SK-N-SH (cell line): ENCODE measurements around the gene ODF2L. TPM values are rescaled to one million over a fixed set of nuclear protein-coding genes. Genes with fewer than 3 reads are reported as not detected.

ENCODE experiments used
- CTCF ChIA-PET: fragments of 300-600, 350-600 bp; formaldehyde crosslinking; extraction: SDS; loops from one replicate; lab custom pipeline; 2021; lab: Yijun Ruan, JAX
- POLR2A ChIA-PET: fragments of 350-600 bp; sonication (Branson Sonifier 250); formaldehyde crosslinking; extraction: SDS; loops from one replicate; lab custom pipeline; 2020; ENCODE audit warnings: antibody characterized with exemption, inconsistent platforms; lab: Yijun Ruan, JAX
- DNase-seq: peaks from one replicate; pipeline ENCODE4 v3.0.0; 2012
- H2AFZ ChIP-seq: fragments of 200-600 bp; sonication (generic); 2 replicates; pipeline ENCODE4 v1.8.1; 2016; ENCODE audit warnings: antibody characterized with exemption, mild to moderate bottlenecking, low read depth
- H3F3A ChIP-seq: fragments of 200-600 bp; sonication (generic); replicated peaks from 2 replicates; pipeline ENCODE3; 2016; ENCODE audit warnings: antibody characterized with exemption, mild to moderate bottlenecking; ENCODE audit not compliant: insufficient read depth
- H3K27ac ChIP-seq, 2 experiments: fragments of 200-500 bp in 1 of 2; fragments of 200-600 bp in 1 of 2; sonication (Bioruptor generic) in 1 of 2; sonication (generic), shearing (Covaris generic) in 1 of 2; 2 replicates each; pipeline versions ENCODE4 v1.5.1 to v1.6.1; 2014 to 2016; ENCODE audit warnings: low read depth in 2 of 2, inconsistent platforms in 1 of 2, low read length in 1 of 2, mild to moderate bottlenecking in 1 of 2, mixed read lengths in 1 of 2
- H3K27me3 ChIP-seq: fragments of 200-600 bp; sonication (generic), shearing (Covaris generic); 2 replicates; pipeline ENCODE4 v1.6.1; 2016; ENCODE audit warnings: mixed run types; ENCODE audit not compliant: insufficient read depth
- H3K36me3 ChIP-seq, 2 experiments: fragments of 200-500 bp in 1 of 2; fragments of 200-600 bp in 1 of 2; sonication (Bioruptor generic) in 1 of 2; sonication (generic) in 1 of 2; replicated peaks in 1 of 2; 2 replicates each; pipeline versions ENCODE3 to v1.5.1; 2014 to 2016; ENCODE audit warnings: low read length in 1 of 2, mild to moderate bottlenecking in 1 of 2; ENCODE audit not compliant: insufficient read depth in 2 of 2, control insufficient read depth in 1 of 2
- H3K4me1 ChIP-seq, 2 experiments: fragments of 200-500 bp in 1 of 2; fragments of 200-600 bp in 1 of 2; sonication (Bioruptor generic) in 1 of 2; sonication (generic), shearing (Covaris generic) in 1 of 2; 2 replicates each; pipeline versions ENCODE4 v1.5.1 to v1.6.1; 2014 to 2016; ENCODE audit warnings: low read depth in 1 of 2, low read length in 1 of 2, mixed run types in 1 of 2; ENCODE audit not compliant: insufficient read depth in 2 of 2, control insufficient read depth in 1 of 2
- H3K4me2 ChIP-seq: fragments of 200-600 bp; sonication (generic), shearing (Covaris generic); 2 replicates; pipeline ENCODE4 v1.6.1; 2017; ENCODE audit warnings: mixed run types
- H3K4me3 ChIP-seq, 2 experiments: fragments of 200-500 bp in 1 of 2; fragments of 200-600 bp in 1 of 2; sonication (Bioruptor generic) in 1 of 2; sonication (generic), shearing (Covaris generic) in 1 of 2; 2 replicates each; pipeline versions ENCODE4 v1.5.1 to v1.8.1; 2014 to 2016; ENCODE audit warnings: low read depth in 2 of 2, inconsistent platforms in 1 of 2, low read length in 1 of 2, mild to moderate bottlenecking in 1 of 2, mixed read lengths in 1 of 2, moderate library complexity in 1 of 2
- H3K79me2 ChIP-seq: fragments of 200-600 bp; sonication (generic); 2 replicates; pipeline ENCODE4 v1.8.1; 2017; ENCODE audit warnings: mild to moderate bottlenecking; ENCODE audit not compliant: insufficient read depth
- H3K9ac ChIP-seq: fragments of 200-600 bp; sonication (generic); 2 replicates; pipeline ENCODE4 v1.6.1; 2017; ENCODE audit warnings: mixed run types
- H3K9me2 ChIP-seq: fragments of 200-600 bp; sonication (generic); 2 replicates; pipeline ENCODE4 v1.6.1; 2017; ENCODE audit warnings: mixed run types
- H3K9me3 ChIP-seq: fragments of 200-600 bp; sonication (generic); 2 replicates; pipeline ENCODE4 v1.6.1; 2017; ENCODE audit warnings: mixed run types, mild to moderate bottlenecking, moderate library complexity
- H4K20me1 ChIP-seq: fragments of 200-600 bp; sonication (generic); 2 replicates; pipeline ENCODE4 v1.6.1; 2017; ENCODE audit warnings: mild to moderate bottlenecking, mixed run types; ENCODE audit not compliant: insufficient read depth
- ELF1 ChIP-seq: IDR thresholded peaks from 2 replicates; pipeline ENCODE4 v1.4.0; 2012
- EP300 ChIP-seq, 2 experiments: IDR thresholded peaks; 2 replicates each; pipeline versions ENCODE4 v1.4.0 to v1.6.1; 2012; ENCODE audit warnings: borderline replicate concordance in 1 of 2, low read depth in 1 of 2, low read length in 1 of 2
- EZH2phosphoT487 ChIP-seq: fragments of 200-600 bp; sonication (generic); IDR thresholded peaks from 2 replicates; pipeline ENCODE4 v1.6.1; 2017; ENCODE audit warnings: low read depth, mixed run types, mild to moderate bottlenecking, antibody characterized with exemption, moderate library complexity, borderline replicate concordance
- FOXJ3 ChIP-seq: sonication (generic); formaldehyde crosslinking; IDR thresholded peaks from 2 replicates; pipeline ENCODE4 v1.5.1; 2020; ENCODE audit warnings: mild to moderate bottlenecking, missing genetic modification reagents
- FOXM1 ChIP-seq: IDR thresholded peaks from 2 replicates; pipeline ENCODE4 v1.4.0; 2012; ENCODE audit warnings: low read depth, mild to moderate bottlenecking
- IRF3 ChIP-seq: fragments of 150-350 bp; IDR thresholded peaks from 2 replicates; pipeline ENCODE4 v1.6.1; 2016; ENCODE audit warnings: mild to moderate bottlenecking, low read depth, low read length
- MXI1 ChIP-seq: IDR thresholded peaks from 2 replicates; pipeline ENCODE4 v1.6.1; 2012; ENCODE audit warnings: mild to moderate bottlenecking, low read depth, low read length, improper control_type of control experiment
- NFIC ChIP-seq: IDR thresholded peaks from 2 replicates; pipeline ENCODE4 v1.4.0; 2012; ENCODE audit warnings: borderline replicate concordance
- NRF1 ChIP-seq: IDR thresholded peaks from 2 replicates; pipeline ENCODE4 v1.6.1; 2012; ENCODE audit warnings: low read depth, mild to moderate bottlenecking, low read length
- POLR2AphosphoS5 ChIP-seq: IDR thresholded peaks from 2 replicates; pipeline ENCODE4 v1.6.1; 2012; ENCODE audit warnings: low read depth, low read length
- RAD21 ChIP-seq: IDR thresholded peaks from 2 replicates; pipeline ENCODE4 v1.6.1; 2012; ENCODE audit warnings: mild to moderate bottlenecking, low read length
- REST ChIP-seq: IDR thresholded peaks from 2 replicates; pipeline ENCODE4 v1.6.1; 2012; ENCODE audit warnings: mild to moderate bottlenecking, low read depth, low read length, moderate library complexity
- RFX5 ChIP-seq: IDR thresholded peaks from 2 replicates; pipeline ENCODE4 v1.6.1; 2012; ENCODE audit warnings: mild to moderate bottlenecking, improper control_type of control experiment, low read length
- SIN3A ChIP-seq: IDR thresholded peaks from 2 replicates; pipeline ENCODE4 v1.6.1; 2012; ENCODE audit warnings: low read depth, mild to moderate bottlenecking, low read length, moderate library complexity, borderline replicate concordance
- TAF1 ChIP-seq: IDR thresholded peaks from 2 replicates; pipeline ENCODE4 v1.6.1; 2012; ENCODE audit warnings: low read depth, mild to moderate bottlenecking, low read length, moderate library complexity, borderline replicate concordance
- YY1 ChIP-seq: IDR thresholded peaks from 2 replicates; pipeline ENCODE4 v1.4.0; 2012; ENCODE audit warnings: low read depth, mild to moderate bottlenecking
- polyA plus RNA-seq, 3 experiments: library from polyadenylated mRNA; depleted of rRNA; stranded (reverse); fragments of >200 nt; gene quantifications; 2 replicates each; pipeline ENCODE4 v1.2.3, GENCODE V29; 2012
- TF ChIP-seq, protein P1 (sequence below): IDR thresholded peaks from 2 replicates; pipeline ENCODE4 v1.4.0; 2012; ENCODE audit warnings: low read depth, borderline replicate concordance

The ODF2L gene
- polyA plus RNA-seq, 1 of the 3 experiments (the other 2 are of a cell fraction): 5.3 TPM

DNA sequence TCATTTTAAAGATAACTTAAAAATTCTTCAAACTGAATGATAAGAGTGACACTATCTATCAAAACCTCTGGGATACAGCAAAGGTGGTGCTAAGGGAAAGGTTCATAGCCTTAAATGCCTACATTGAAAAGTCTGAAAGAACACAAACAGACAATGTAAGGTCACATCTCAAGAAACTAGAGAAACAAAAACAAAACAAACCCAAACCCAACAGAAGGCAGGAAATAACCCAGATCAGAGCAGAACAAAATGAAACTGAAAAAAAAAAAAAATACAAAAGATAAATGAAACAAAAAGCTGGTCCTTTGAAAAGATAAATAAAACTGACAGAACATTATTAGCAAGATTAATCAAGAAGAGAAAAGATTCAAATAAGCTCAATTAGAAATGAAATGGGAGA lies 6.8 kb downstream of the ODF2L start:
- no peak for TF ChIP-seq IRF3
- TF ChIP-seq, protein P1, sequence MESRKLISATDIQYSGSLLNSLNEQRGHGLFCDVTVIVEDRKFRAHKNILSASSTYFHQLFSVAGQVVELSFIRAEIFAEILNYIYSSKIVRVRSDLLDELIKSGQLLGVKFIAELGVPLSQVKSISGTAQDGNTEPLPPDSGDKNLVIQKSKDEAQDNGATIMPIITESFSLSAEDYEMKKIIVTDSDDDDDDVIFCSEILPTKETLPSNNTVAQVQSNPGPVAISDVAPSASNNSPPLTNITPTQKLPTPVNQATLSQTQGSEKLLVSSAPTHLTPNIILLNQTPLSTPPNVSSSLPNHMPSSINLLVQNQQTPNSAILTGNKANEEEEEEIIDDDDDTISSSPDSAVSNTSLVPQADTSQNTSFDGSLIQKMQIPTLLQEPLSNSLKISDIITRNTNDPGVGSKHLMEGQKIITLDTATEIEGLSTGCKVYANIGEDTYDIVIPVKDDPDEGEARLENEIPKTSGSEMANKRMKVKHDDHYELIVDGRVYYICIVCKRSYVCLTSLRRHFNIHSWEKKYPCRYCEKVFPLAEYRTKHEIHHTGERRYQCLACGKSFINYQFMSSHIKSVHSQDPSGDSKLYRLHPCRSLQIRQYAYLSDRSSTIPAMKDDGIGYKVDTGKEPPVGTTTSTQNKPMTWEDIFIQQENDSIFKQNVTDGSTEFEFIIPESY: no peak
- no peak for TF ChIP-seq NRF1
- no peak for TF ChIP-seq ELF1
- no peak for TF ChIP-seq REST
- no peak for TF ChIP-seq FOXJ3 (CRISPR knock-in tag)
- TF ChIP-seq RFX5: no peak
- TF ChIP-seq EP300 (IDR thresholded peaks at IDR 0.05; ENCODE audit: borderline replicate concordance in 1 of 2, low read depth in 1 of 2, low read length in 1 of 2): no peak
- TF ChIP-seq RAD21: no peak
- no peak for TF ChIP-seq NFIC
- TF ChIP-seq SIN3A: no peak
- no peak for TF ChIP-seq YY1
- no peak for TF ChIP-seq EZH2phosphoT487
- TF ChIP-seq FOXM1: no peak
- TF ChIP-seq TAF1: no peak
- TF ChIP-seq MXI1: no peak
- no peak for TF ChIP-seq POLR2AphosphoS5
- ChIA-PET POLR2A (no interaction called here), CTCF (no interaction called here)
- Histone ChIP-seq H2AFZ (no peak overlapping the region), H3K79me2 (peaks cover 69% of the 10 kb centered on the region), H3K4me3 (no peak overlapping the region), H3F3A (peaks cover 20% of the 10 kb centered on the region), H3K27ac (no peak overlapping the region), H4K20me1 (no peaks in the 10 kb centered on the region), H3K27me3 (no peaks in the 10 kb centered on the region), H3K36me3 (peaks cover 3 to 8% of the 10 kb centered on the region in 2 experiments), H3K9ac (no peak overlapping the region), H3K4me1 (peaks cover 0 to 9% of the 10 kb centered on the region in 2 experiments; a peak in 1 of 4 replicates), H3K9me2 (no peaks in the 10 kb centered on the region), H3K9me3 (no peaks in the 10 kb centered on the region), H3K4me2 (no peak overlapping the region)
- DNase-seq: no peak
